Chondrocyte (in vitro differentiated cells): ENCODE measurements around the gene ITIH6. TPM values are rescaled to one million over a fixed set of nuclear protein-coding genes. Genes with fewer than 3 reads are reported as not detected.
"Not testable (repeated sequence)": the region's sequence is repeated elsewhere in the genome, so short reads cannot be mapped to it uniquely, and the experiment has no call there.

ENCODE experiments used
- DNase-seq: peaks from one replicate; pipeline ENCODE4 v3.0.0; 2021; ENCODE audit warnings: mixed read lengths, low spot score
- H3K27ac Mint-ChIP-seq: one replicate; pipeline ENCODE4 v1.8.0; 2021; ENCODE audit warnings: mild to moderate bottlenecking, moderate library complexity, mixed read lengths; ENCODE audit not compliant: unreplicated experiment
- H3K27me3 Mint-ChIP-seq: 2 replicates; pipeline ENCODE4 v1.8.0; 2021; ENCODE audit warnings: low read depth, mixed read lengths
- H3K36me3 Mint-ChIP-seq: 2 replicates; pipeline ENCODE4 v1.8.0; 2021; ENCODE audit warnings: low read depth, mixed read lengths
- H3K4me1 Mint-ChIP-seq: 2 replicates; pipeline ENCODE4 v1.8.0; 2021; ENCODE audit warnings: low read depth, mild to moderate bottlenecking, mixed read lengths
- H3K4me3 Mint-ChIP-seq: one replicate; pipeline ENCODE4 v1.8.0; 2021; ENCODE audit warnings: mild to moderate bottlenecking, moderate library complexity, mixed read lengths; ENCODE audit not compliant: unreplicated experiment
- H3K9me3 Mint-ChIP-seq: 2 replicates; pipeline ENCODE4 v1.8.0; 2021; ENCODE audit warnings: low read depth, mixed read lengths
- total RNA-seq: library from RNA; stranded (reverse); gene quantifications from 3 replicates; pipeline ENCODE4 v1.2.1, GENCODE V29; 2021
- TF ChIP-seq, protein P1 (sequence below): fragments of 200-600 bp; sonication (generic); IDR thresholded peaks from 2 replicates; pipeline ENCODE4 v1.5.0; 2021; ENCODE audit warnings: antibody characterized with exemption, mild to moderate bottlenecking, moderate library complexity

ITIH6 gene
- total RNA-seq, 1 donor from 2014 or later, result 0.15 TPM

- H3K4me3 Mint-ChIP-seq, result no peak overlapping the region
- peaks cover 11% of the 10 kb centered on the region for H3K9me3 Mint-ChIP-seq
- no peak overlapping the region for H3K27ac Mint-ChIP-seq
- no peaks in the 10 kb centered on the region for H3K27me3 Mint-ChIP-seq
- peaks cover 12% of the 10 kb centered on the region for H3K4me1 Mint-ChIP-seq
- H3K36me3 Mint-ChIP-seq, result no peaks in the 10 kb centered on the region
- TF ChIP-seq, protein P1, sequence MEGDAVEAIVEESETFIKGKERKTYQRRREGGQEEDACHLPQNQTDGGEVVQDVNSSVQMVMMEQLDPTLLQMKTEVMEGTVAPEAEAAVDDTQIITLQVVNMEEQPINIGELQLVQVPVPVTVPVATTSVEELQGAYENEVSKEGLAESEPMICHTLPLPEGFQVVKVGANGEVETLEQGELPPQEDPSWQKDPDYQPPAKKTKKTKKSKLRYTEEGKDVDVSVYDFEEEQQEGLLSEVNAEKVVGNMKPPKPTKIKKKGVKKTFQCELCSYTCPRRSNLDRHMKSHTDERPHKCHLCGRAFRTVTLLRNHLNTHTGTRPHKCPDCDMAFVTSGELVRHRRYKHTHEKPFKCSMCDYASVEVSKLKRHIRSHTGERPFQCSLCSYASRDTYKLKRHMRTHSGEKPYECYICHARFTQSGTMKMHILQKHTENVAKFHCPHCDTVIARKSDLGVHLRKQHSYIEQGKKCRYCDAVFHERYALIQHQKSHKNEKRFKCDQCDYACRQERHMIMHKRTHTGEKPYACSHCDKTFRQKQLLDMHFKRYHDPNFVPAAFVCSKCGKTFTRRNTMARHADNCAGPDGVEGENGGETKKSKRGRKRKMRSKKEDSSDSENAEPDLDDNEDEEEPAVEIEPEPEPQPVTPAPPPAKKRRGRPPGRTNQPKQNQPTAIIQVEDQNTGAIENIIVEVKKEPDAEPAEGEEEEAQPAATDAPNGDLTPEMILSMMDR, result no peak
- no peak for DNase-seq
Measured at GRCh38 chrX:54799046-54799445, 991 bp upstream of the ITIH6 start.

- TF ChIP-seq, protein P1, result no peak
- no peak overlapping the region for H3K4me3 Mint-ChIP-seq
- peaks cover 25% of the 10 kb centered on the region for H3K9me3 Mint-ChIP-seq
- no peak overlapping the region for H3K27ac Mint-ChIP-seq
- peaks cover 18% of the 10 kb centered on the region for H3K4me1 Mint-ChIP-seq
- DNase-seq, result no peak
- H3K27me3 Mint-ChIP-seq, result no peaks in the 10 kb centered on the region
- no peaks in the 10 kb centered on the region for H3K36me3 Mint-ChIP-seq
Measured at GRCh38 chrX:54794795-54795194, 3.3 kb downstream of the ITIH6 start.

- Mint-ChIP-seq H3K9me3 (peaks cover 20% of the 10 kb centered on the region), H3K4me3 (no peak overlapping the region), H3K27ac (peak overlapping the region; percentile 58), H3K36me3 (no peaks in the 10 kb centered on the region), H3K27me3 (no peaks in the 10 kb centered on the region), H3K4me1 (peaks cover 23% of the 10 kb centered on the region)
- TF ChIP-seq, protein P1, result no peak
- DNase-seq, result no peak
Measured at GRCh38 chrX:54794028-54794427, 4.0 kb downstream of the ITIH6 start.

DNA sequence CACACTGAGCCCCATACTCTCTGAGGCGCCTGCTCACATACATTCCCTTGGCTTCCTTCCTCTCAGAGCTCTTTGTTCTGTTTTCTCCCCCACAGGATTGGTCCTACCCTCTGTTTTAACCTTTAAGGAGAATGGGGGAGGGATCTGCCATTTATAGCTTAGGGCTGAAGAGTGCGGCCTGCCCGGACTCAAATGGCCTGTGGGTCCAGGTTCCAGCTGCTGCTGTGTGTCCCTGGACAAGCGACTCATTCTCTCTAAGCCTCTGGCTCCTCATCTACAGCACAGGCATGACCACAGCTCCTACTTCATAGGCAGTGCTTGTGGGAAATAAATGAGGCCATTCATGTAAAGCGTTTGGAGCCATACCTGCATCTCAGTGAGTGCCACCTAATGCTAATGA lies 8.7 kb downstream of the ITIH6 start:
- peaks cover 28% of the 10 kb centered on the region for H3K9me3 Mint-ChIP-seq
- not testable (repeated sequence) for H3K36me3 Mint-ChIP-seq, DNase-seq, H3K4me3 Mint-ChIP-seq, H3K27me3 Mint-ChIP-seq
- H3K4me1 Mint-ChIP-seq, result peaks cover 18% of the 10 kb centered on the region
- H3K27ac Mint-ChIP-seq, result peak overlapping the region; percentile 51

DNA sequence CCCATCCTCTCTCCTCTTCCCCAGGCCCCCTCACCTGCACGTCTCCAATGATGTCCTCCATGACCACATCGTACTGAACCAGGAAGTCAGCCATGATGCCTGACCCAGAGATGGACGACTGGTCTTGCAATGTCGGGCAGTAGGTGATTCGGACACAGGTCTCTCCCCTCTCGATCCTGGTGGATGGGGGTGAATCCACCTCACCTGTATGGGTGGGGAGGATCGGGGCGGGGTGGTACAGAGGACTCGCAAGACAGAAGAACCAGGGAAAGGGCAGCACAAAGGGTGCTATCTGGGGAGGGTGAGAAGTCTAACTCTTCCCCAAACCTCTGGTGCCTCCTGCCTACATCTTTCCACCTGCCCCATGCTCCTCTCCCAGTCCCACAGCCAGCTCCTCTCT lies 9.6 kb downstream of the ITIH6 start:
- peaks cover 32% of the 10 kb centered on the region for H3K9me3 Mint-ChIP-seq
- H3K4me1 Mint-ChIP-seq, result peaks cover 9% of the 10 kb centered on the region
- H3K4me3 Mint-ChIP-seq, result no peak overlapping the region
- DNase-seq, result no peak
- no peak overlapping the region for H3K27ac Mint-ChIP-seq
- TF ChIP-seq, protein P1, result no peak
- H3K27me3 Mint-ChIP-seq, result no peaks in the 10 kb centered on the region
- H3K36me3 Mint-ChIP-seq, result peaks cover 1% of the 10 kb centered on the region

- Mint-ChIP-seq H3K36me3 (peaks cover 1% of the 10 kb centered on the region), H3K4me1 (peaks cover 8% of the 10 kb centered on the region), H3K27me3 (no peaks in the 10 kb centered on the region), H3K9me3 (peaks cover 39% of the 10 kb centered on the region), H3K27ac (no peak overlapping the region), H3K4me3 (no peak overlapping the region)
- TF ChIP-seq, protein P1, result peak; percentile 48
- no peak for DNase-seq
Measured at GRCh38 chrX:54786967-54787366, 11.1 kb downstream of the ITIH6 start.
